Measurements from ENCODE around the gene SMIM44.
"Not testable (repeated sequence)": the region's sequence is repeated elsewhere in the genome, so short reads cannot be mapped to it uniquely, and the experiment has no call there.

The SMIM44 gene

DNA sequence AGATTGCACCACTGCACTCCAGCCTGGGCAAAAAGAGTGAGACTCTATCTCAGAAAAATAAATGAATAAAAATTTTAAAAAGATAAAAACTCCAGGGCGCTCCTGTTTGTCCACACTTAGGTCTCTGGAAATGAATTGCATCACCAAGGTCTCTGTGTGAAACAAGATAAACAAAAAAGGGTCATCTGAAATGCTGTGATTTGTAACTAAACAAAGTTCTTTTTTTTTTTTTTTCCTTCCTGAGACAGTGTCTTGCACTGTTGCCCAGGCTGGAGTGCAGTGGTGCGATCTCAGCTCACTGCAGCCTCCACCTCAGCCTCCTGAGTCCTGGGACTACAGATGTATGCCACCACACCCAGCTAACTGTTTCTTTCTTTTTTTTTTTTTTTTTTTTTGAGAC lies 34.4 kb upstream of the SMIM44 start:
- no peak for DNase-seq (ENCODE audit: low read depth, low spot score)

DNA sequence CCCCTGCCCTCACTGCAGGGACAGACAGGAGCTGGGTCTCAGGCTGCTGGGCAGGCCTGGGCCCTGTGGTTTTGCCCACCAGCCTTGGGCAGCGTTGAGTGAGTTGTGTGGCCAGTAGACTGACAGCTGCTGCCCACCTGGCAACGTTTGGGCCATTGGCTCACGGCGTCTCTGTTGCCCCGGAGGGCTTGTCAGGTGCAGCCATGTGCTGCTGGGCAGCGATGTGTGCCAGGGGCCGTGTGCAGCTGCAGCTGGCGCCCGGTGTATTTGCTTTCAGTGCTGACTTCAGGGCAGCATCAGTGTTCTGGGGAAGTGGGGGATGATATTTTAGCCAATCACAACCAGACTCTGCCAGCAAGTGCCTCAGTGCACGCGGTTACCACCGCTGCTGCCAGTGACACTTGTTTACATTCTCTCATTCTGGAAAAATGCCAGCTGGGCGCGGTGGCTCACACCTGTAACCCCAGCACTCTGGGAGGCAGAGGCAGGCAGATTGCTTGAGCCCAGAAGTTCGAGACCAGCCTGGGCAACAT lies 33.5 kb upstream of the SMIM44 start:
- no peak for DNase-seq (ENCODE audit: low read depth, low spot score)

DNA sequence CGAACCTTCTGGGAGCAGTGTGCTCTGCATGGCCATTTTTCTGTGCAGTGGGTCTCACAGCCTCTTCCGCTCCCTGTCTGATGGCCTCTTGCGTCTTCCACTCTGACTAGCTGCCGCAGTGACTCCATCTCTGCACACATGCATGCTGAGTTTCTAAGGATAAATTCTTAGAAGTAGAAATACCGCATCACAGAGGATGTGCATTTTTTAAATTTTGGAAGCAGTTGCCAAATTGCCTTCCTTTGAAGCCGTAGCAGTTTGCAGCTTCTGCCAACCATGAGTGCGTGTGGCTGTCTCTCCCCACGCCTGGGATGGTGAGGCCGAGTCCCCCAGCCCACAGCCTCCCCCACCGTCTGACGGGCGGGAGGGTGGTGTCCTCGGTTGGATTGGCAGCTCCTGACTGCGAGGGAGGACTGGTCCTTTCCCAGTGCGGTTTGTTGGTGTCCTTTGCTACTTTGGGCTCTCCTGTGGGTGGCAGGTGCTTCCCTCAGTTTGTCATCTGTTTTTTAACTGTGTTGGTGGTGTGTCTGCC lies 32.7 kb upstream of the SMIM44 start:
- DNase-seq (ENCODE audit: low read depth, low spot score) = no peak

DNA sequence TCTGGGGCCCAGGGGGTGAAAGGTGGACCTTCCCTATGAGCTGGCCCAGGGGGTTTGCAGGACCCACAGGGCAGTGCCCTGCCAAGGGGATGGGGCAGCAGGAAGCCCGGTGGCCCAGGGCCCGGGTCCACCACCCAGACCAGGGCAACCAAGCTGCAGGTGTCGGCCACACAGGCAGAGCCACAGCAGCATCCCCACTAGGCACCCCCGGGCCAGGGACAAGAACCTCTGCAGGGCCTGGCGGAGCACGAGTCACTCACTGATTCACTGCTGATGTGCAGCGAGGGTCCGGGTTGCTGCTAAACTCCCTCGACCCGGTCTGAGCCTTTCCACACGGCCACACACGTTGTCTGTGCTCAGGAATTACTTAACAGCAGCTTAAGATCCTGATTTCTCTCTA lies 31.7 kb upstream of the SMIM44 start:
- DNase-seq (ENCODE audit: low read depth, low spot score) = no peak

DNA sequence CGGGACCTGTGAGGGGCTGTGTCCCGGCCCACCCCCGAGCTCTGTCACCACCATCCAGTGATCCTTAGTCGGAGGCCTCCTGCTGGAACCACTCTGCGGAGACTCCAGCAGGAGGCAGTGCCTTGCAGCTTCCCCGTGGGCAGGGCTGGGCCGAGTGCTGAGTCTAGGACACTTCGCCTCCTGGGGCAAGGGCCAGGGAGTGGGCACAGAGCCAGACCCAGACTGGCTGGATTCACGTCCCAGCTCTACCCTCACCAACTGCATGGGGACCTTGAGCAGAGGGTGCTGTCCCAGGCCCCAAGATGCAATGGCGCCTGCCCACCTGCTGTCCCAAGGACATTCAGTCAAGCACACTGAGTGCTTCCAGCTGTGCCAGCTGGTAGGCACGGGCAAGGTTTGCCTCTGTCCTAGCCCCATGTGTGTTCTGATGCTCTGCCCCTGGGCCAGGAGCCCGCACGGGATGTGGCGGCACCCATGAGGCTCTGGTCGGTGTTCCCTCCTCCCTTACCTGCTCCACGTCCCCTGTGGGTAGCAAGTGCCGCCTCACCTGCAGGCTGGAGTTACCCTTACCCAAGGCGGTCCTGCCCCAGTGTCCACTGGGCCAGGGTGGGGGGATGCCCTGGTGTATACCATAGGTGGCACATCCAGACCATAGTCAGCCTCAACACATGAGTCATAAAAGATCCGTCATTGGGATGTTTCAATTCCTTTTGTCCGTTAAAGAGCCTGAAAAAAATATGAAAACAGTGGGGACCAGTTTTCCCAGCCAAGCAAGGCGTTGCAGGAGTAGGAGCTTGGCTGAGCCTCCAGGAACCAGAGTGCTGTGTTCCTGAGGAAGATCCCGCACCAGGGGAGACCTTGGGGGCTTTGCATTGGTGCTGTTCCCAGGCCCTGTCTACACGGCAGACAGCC lies 30.2 kb upstream of the SMIM44 start:
- no peak for DNase-seq (ENCODE audit: low read depth, low spot score)

GRCh38 chr19:3512562-3513228 lies 29.5 kb upstream of the SMIM44 start:
- no peak for DNase-seq (ENCODE audit: low read depth, low spot score)

- no peak for DNase-seq (ENCODE audit: low read depth, low spot score)
Measured at GRCh38 chr19:3511506-3512251, 28.4 kb upstream of the SMIM44 start.

GRCh38 chr19:3510727-3511126 lies 27.5 kb upstream of the SMIM44 start:
- no peak for DNase-seq (ENCODE audit: low read depth, low spot score)

GRCh38 chr19:3509566-3509989 lies 26.3 kb upstream of the SMIM44 start:
- DNase-seq (ENCODE audit: low read depth, low spot score) = no peak

DNA sequence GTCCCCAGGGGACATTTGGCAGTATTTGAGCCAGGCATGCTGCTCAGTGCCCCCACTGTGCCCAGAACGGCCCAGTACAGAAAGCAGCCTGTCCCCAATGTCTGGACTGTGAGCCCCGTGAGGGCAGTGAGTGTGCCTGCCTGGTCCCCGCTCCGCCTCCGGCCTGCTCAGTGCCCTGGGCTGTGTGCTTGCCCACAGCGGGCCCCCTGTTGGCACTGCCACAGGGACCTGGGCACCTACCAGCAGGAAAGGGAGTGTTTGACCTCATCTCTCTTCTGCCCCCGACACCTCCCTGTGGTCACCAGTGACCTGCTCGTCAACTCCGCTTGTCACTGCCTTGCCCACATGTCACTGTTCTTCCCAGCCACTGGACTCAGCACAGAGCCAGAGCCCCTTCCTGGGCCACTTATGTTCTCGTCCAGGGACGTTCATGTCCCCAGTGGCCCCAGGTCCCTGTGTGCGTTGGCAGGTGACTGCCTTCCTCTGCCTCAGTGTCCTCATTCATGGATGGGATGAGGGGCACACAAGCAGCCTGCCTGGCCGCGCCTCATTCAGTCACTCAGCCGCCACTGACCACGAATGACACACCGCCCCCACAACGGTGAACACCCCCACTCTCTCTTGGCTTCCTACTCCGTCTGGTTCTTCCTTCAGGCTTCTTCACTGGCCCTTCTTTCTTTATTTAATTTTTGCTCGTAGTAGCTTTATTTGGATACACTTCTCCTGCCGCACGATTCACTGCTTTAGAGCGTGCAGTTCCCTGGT lies 25.7 kb upstream of the SMIM44 start:
- no peak for DNase-seq (ENCODE audit: low read depth, low spot score)

- DNase-seq (ENCODE audit: low read depth, low spot score) = not testable (repeated sequence)
Measured at GRCh38 chr19:3508121-3508661, 24.9 kb upstream of the SMIM44 start.

GRCh38 chr19:3507371-3508120 lies 24.3 kb upstream of the SMIM44 start:
- no peak for DNase-seq (ENCODE audit: low read depth, low spot score)

- no peak for DNase-seq (ENCODE audit: low read depth, low spot score)
Measured at GRCh38 chr19:3506384-3507340, 23.4 kb upstream of the SMIM44 start.

- DNase-seq (ENCODE audit: low read depth, low spot score) = peak; percentile 98
Measured at GRCh38 chr19:3505598-3506383, 22.6 kb upstream of the SMIM44 start, which contains the start of gene FZR1. Gene FZR1 (plus strand): TSS chr19:3506311. CDS start chr19:3522990, 16,679 bp downstream.

GRCh38 chr19:3504735-3505134 lies 21.5 kb upstream of the SMIM44 start:
- no peak for DNase-seq (ENCODE audit: low read depth, low spot score)

DNA sequence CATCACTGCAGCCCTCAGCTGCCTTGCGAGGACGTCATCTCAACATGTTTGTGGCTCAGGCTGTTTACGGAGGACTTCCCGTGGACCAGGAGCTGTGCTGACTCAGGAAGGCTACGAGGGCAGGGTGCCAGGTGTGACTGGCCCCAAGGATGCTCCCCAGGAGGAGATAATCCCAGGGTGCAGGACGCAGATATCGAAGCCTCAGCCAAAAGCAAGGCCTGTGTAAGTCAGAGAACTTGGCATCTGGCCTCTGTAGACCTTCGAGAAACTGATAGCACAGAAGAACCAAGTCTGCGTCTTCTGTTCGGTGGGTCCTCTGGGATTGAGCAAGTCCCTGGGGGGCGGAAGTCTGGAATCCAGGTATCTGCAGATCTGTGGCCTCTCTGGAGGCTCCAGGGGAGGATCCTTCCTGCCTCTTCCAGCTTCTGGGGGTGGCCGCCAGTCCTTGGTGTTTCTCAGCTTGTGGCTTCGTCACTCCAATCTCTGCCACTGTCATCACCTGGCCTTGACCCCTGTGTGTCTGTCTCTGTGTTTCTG lies 19.9 kb upstream of the SMIM44 start:
- no peak for DNase-seq (ENCODE audit: low read depth, low spot score)

- DNase-seq (ENCODE audit: low read depth, low spot score) = no peak
Measured at GRCh38 chr19:3501780-3502179, 18.5 kb upstream of the SMIM44 start.

Data from activated naive CD8-positive, alpha-beta T cell treated with anti-CD3 and anti-CD28 coated beads, Interleukin-2, amount 50 U/mL, for 16 hours (primary cell).